Cardiac septum (tissue), 1 donor: Measurements from ENCODE around the gene COQ10A. TPM values are rescaled to one million over a fixed set of nuclear protein-coding genes. Genes with fewer than 3 reads are reported as not detected.
"Not testable (repeated sequence)": the region's sequence is repeated elsewhere in the genome, so short reads cannot be mapped to it uniquely, and the experiment has no call there.

Source experiments
- DNase-seq: peaks from one replicate; pipeline ENCODE4 v3.0.0-alpha.2; 2020; ENCODE audit warnings: low spot score
- intact Hi-C: fragments of 100-400 bp; cut with DNase I; formaldehyde crosslinking; loops from one replicate; pipeline ENCODE4 v1.14.0; 2022
- total RNA-seq: library from RNA; stranded (reverse); fragmentation: NEBNext Ultra II Directional; extraction: Animal tissue kit (Norgen Biotek cat#: 25700); gene quantifications from one replicate; pipeline ENCODE4 v1.2.1, GENCODE V29; 2021
- donor health status: DM: no; HTN: no; CAD: no.

Gene COQ10A
- total RNA-seq, 1 donor from 2014 or later, result 86.8 TPM

DNA sequence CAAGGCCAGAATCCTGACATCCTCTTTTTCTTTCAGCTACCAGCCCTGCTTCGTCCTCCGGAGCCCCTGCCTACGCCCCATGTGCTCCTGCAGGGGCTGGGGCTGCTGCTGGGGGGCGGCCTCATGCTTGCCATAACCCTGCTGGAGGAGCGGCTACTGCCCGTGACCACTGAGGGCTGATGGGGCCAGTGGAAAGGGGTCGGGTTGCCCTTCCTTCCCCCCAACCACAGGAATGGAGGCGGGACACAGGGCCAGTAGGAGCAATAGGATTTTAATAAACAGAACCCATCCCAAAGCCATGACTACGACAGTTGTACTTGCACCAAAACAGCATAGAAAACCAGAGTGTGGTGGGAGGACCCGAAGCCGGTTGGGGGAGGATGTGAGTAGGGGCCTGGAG lies 29.2 kb upstream of the COQ10A start:
- intact Hi-C loops, result no loop called here
- no peak for DNase-seq

DNA sequence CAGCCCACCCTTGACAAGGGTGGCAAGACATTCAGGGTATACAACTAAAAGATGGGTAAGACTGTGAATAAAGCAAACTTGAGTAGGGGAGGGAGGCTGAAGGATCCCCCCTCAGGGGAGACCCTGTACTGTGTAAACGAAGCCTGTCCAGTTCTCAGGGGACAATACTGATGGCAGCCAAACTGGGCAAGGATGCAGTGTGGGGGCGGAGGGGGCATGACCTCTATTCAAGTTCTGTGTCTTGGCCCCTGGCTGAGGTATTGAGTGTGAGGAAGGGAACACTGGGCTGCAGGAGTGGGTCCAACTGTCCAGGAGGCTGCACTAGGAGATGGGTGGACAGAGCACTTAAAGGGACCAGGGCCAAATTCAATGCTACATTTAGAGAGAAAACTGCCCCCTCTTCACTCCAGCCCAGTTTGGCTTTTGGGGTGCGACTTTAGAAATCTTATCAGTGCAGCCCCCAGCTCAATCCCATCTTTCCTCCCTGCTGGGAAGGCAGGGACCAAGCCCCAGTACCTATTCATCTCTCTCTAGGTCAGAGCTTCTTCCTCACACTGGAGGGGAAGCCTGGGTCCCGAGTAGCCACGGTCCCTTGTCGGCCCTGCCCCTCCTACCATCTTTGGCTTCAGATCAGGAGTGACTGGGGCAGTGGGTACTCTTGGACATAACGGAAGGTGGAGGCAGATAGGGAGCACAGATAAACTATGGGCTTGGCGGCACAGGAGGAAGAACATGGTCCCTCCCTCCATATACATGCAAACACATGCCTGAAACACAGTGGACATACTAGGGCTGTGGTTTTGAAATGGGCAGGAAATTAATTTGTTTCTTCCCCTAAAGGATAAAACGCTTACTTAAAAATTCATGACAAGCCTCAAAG lies 25.1 kb upstream of the COQ10A start:
- intact Hi-C loops, result no loop called here
- no peak for DNase-seq

GRCh38 chr12:56242986-56243385 lies 23.8 kb upstream of the COQ10A start:
- intact Hi-C loops, result no loop called here
- no peak for DNase-seq

DNA sequence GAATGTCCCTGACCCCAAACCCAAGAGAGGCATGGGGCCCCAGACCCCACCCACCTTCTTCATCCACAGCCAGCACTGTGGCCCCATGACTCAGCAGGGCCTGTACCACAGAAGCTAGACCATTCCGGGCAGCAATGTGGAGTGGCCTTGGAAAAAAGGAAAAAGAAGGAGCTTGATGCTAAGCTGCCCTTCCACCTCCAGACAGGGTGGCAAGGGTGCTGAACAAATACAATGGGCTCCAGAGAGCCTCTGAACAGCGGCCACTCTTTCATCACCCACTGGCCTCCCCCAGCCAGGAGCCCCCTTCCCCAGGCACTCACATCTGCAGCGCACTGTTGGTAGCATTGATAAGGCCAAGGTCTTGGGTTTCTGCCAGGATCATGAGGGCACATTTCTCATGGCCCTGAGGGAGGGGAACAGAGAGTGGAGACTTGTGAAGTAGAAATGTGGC lies 23.0 kb upstream of the COQ10A start:
- DNase-seq, result no peak
- intact Hi-C loops, result no loop called here

DNA sequence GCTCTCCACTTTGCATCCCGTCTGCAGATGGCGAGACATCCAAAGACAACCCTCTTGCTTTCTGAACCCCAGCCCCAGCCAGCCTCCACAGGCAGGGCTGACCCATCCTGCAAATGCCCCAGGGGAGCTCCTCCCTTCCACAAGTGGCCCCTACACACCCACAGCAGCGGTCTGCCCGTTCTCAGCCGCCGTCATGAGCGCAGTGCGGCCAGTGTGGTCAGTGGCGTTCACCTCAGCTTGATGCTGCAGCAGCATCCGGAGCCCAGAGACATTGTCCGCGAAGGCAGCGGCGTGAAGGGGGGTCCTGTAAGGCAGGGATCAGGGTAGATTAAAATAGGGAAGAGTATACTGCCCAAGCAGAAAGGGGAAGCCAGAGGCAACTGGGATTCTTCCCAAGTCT lies 22.2 kb upstream of the COQ10A start:
- intact Hi-C loops, result no loop called here
- DNase-seq, result no peak

- no peak for DNase-seq
Measured at GRCh38 chr12:56247923-56248322, 18.8 kb upstream of the COQ10A start.

DNA sequence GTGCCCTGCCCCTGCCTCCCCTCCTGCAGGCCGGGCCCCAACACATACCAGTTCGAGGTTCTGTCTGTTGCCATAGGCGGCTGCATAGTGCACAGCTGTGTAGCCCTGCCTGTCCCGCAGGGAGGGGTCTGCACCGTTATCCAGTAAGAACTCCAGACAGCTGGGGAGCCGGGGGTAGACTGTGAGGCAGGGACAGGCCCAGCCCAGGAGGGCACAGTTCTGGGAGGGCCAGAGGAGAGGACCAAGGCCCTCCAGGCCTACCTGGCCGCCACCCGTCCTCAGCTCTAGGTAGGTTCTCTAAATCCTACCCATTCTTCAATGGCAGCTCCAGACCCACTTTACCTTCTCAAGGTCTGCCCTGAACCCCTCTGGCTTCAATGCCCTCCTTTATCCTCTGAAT lies 18.0 kb upstream of the COQ10A start:
- DNase-seq, result no peak
- intact Hi-C loops, result no loop called here

More at GRCh38 chr12:56247923-56248322, 18.8 kb upstream of the COQ10A start:
- intact Hi-C loops, result no loop called here

DNA sequence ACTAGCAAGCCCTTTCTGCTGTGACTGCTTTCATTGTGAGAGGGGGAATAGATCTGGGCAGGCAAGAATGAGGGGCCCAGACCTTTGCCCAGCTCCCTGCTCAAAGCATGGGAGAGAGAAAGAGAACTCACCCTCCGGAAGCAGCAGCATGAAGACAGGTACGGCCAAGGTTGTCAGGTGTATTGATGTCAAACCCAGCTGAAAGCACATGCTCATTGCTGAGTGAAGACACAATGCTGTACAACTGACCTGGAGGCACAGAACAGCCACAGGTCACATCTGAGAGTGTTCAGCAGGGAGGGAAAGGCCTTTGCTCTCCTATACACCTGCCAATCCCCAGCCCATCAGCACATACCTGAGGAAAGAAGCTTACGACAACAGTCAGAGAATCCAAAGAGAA lies 14.1 kb upstream of the COQ10A start:
- intact Hi-C loops, result no loop called here
- no peak for DNase-seq

DNA sequence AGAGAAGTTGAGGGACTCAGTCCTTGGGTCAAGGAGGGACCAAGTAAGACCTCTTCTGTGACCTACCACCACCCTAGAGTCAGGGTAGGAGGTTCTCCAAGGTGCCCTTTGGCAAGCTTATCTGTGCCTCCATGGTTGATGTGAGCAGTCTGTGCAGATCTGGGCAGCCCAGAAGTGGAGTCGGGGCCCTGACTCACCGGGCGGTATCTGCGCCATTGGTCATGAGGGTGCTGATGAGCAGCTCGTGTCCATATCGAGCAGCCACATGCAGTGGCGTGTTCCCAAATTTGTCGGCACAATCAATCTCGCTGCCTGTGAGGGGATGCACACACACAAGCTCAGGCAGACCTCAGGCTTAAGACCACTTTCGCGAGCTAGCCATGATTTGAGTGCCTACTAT lies 13.7 kb upstream of the COQ10A start:
- intact Hi-C loops, result no loop called here

DNA sequence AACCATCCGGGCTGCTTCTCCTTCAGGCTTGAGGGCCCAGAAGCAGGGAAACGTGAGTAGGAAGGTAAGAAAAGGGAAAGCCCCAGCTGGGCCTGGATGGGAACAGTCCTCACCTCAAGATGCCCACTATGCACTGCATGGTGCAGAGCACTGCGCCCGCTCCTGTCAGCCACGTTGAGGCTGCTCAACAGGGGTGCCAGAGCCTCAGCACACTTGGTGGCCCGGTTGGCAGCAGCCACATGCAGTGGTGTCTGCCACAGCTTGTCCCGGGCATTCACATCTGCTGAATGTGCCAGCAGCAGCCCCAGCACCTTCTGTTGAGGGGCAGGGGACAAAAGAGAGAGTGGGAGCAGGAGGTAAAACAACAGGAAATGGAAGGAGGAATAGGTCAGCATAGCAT lies 11.1 kb upstream of the COQ10A start:
- DNase-seq, result no peak
- intact Hi-C loops, result loop anchor here (5.0 kb wide), 2 partner anchors 33 to 133 kb away; partner anchors contain the start of genes NABP2 and RNF41

More for the DNA sequence above, 13.7 kb upstream of the COQ10A start:
- DNase-seq, result no peak

- DNase-seq, result no peak
- intact Hi-C loops, result loop anchor here (5.0 kb wide), 2 partner anchors 34 to 134 kb away; partner anchors contain the start of genes NABP2 and RNF41
Measured at GRCh38 chr12:56256326-56256960, 10.3 kb upstream of the COQ10A start.

DNA sequence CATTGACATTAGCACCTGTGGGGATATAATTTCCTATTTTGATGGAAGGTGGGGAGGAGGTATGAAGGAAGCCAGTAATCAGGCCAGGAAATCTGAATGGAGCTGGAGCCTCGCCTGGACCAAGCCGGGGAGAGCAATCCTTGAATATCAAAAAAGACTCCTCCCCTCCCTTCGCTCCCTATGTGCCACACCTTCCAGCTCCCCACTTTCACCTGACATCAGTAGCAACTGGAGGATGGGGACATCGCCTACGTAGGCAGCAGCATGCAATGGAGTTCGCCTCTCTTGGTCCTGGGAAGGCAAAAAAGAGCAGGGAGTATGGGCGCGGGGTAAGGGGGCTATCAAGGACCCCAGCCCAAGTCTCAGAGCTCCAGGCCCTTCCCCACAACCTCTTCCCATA lies 9.7 kb upstream of the COQ10A start:
- intact Hi-C loops, result loop anchor here (5.0 kb wide), 2 partner anchors 35 to 135 kb away; partner anchors contain the start of genes NABP2 and RNF41
- DNase-seq, result no peak

DNA sequence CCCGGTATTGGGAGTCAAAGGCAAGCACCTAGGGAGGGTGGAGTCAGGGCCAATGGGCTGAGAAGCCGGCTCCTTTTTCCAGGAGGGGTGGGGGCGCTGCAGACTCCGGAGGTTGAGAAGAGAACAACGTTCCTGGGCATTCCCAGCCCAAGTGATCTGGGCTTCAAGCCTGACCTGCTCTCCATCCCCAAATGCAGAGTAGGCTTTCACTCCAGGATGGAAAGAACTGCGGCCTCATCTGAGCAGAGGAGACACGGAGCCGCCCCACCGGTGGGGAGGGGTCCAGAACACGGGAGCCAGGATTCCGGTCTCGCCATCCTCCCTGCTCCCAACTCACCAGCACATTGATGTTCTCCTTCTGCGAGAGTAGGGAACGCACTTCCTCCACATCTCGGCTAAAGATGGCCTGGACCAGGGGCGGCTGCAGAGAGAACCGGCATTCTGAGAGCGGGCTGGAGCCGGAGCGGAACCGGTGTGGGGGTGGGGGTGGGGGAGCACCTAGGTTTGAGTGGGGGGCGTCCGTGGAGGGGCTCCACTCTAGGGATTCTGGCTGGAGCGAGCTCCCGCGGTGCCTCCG lies 9.2 kb upstream of the COQ10A start:
- no peak for DNase-seq

GRCh38 chr12:56258068-56258819 lies 8.5 kb upstream of the COQ10A start, which contains the start of gene ANKRD52:
ANKRD52 (minus strand) TSS chr12:56258384; CDS start chr12:56258269, 115 bp downstream.
- DNase-seq, result peak; percentile 90
- intact Hi-C loops, result loop anchor here (5.0 kb wide), 2 partner anchors 36 to 136 kb away; partner anchors contain the start of genes NABP2 and RNF41

More for the DNA sequence above, 9.2 kb upstream of the COQ10A start:
- intact Hi-C loops, result loop anchor here (5.0 kb wide), 2 partner anchors 35 to 135 kb away; partner anchors contain the start of genes NABP2 and RNF41

DNA sequence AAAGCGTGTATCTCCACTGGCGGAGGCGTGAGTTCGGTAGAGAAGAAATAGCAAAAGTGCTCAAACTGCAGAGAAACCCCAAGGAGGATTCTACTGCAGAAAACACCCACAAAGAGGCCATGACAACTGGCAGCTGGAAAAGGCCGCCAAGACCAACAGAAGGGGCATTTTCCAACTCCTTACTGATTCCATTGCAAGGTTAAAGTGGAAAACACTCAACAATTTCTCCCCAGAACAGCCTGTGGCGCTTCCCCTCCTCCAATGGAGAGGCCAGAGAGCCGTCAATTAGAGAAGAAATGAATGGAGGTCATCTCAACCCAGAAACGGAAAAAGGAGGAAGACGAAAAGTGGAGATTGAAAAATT lies 7.9 kb upstream of the COQ10A start:
- intact Hi-C loops, result loop anchor here (5.0 kb wide), 2 partner anchors 37 to 137 kb away; partner anchors contain the start of genes NABP2 and RNF41
- DNase-seq, result no peak

GRCh38 chr12:56260380-56260779 lies 6.4 kb upstream of the COQ10A start:
- intact Hi-C loops, result no loop called here
- no peak for DNase-seq

DNA sequence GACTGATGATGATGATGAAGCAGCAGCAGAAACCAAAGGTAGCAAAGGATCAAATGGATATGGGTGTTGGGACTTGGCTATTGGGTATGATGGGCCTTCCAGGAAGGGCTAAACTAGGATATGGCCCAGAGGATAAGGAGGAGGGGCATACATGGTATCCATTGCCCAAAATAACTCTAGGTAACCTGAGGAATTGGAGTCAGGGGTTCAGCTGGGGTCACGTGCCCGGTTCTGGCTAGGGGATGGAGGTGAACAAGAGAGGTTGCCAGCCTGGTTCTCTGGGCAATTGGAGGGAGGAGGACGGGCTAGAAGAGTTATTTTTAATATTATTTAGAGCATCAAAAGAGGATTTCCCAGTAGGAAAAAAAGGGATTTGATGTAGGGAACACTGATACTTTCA lies 5.8 kb upstream of the COQ10A start:
- intact Hi-C loops, result no loop called here
- no peak for DNase-seq

GRCh38 chr12:56261503-56262232 lies 5.1 kb upstream of the COQ10A start:
- intact Hi-C loops, result no loop called here
- no peak for DNase-seq

- intact Hi-C loops, DNase-seq: not testable (repeated sequence)
Measured at GRCh38 chr12:56262955-56263354, 3.8 kb upstream of the COQ10A start.
